Measurements from ENCODE around the gene ZNF253. TPM values are rescaled to one million over a fixed set of nuclear protein-coding genes. Genes with fewer than 3 reads are reported as not detected.
A peak's percentile ranks its signal among the peaks of the same experiment; 100 is the strongest.

ZNF253 gene
- total and polyA plus RNA-seq, 4 donors = 2.7 to 13.5 (median 4.8) TPM

GRCh38 chr19:19937403-19937802, 71.7 kb downstream of the ZNF253 start:
- Histone ChIP-seq H3K27me3 (ENCODE audit: control insufficient read depth in 3 of 3, insufficient read depth in 3 of 3, low read length in 2 of 3) (no peaks in the 10 kb centered on the region), H3K9me3 (ENCODE audit: control insufficient read depth in 4 of 4, insufficient read depth in 3 of 4, low read length in 3 of 4) (peaks cover 5 to 25% (median 19%) of the 10 kb centered on the region in 4 donors), H3K27ac (ENCODE audit: low read depth in 1 of 2, low read length in 1 of 2) (no peak overlapping the region), H3K4me3 (no peak overlapping the region), H3K36me3 (ENCODE audit: control insufficient read depth in 4 of 4, insufficient read depth in 4 of 4, low read length in 4 of 4) (peaks cover 0 to 29% (median 11%) of the 10 kb centered on the region in 4 donors), H3K4me1 (ENCODE audit: control insufficient read depth in 5 of 5, insufficient read depth in 5 of 5, low read length in 5 of 5) (peaks cover 0 to 11% (median 0%) of the 10 kb centered on the region in 5 donors), H3K9ac (ENCODE audit: insufficient read depth in 1 of 2, low read length in 2 of 2) (no peak overlapping the region)
- WGBS, 2 donors = 93 to 95% methylated on average over 2 of the region's 2 CpGs
- TF ChIP-seq, protein P1, sequence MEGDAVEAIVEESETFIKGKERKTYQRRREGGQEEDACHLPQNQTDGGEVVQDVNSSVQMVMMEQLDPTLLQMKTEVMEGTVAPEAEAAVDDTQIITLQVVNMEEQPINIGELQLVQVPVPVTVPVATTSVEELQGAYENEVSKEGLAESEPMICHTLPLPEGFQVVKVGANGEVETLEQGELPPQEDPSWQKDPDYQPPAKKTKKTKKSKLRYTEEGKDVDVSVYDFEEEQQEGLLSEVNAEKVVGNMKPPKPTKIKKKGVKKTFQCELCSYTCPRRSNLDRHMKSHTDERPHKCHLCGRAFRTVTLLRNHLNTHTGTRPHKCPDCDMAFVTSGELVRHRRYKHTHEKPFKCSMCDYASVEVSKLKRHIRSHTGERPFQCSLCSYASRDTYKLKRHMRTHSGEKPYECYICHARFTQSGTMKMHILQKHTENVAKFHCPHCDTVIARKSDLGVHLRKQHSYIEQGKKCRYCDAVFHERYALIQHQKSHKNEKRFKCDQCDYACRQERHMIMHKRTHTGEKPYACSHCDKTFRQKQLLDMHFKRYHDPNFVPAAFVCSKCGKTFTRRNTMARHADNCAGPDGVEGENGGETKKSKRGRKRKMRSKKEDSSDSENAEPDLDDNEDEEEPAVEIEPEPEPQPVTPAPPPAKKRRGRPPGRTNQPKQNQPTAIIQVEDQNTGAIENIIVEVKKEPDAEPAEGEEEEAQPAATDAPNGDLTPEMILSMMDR (IDR thresholded peaks at IDR 0.05; ENCODE audit: control extremely low read depth, extremely low read depth) = no peak
- ATAC-seq (ENCODE audit: insufficient read depth, low FRiP score) (no peak), DNase-seq (no peak)

- no peak overlapping the region for H3K9ac ChIP-seq (ENCODE audit: insufficient read depth in 1 of 2, low read length in 2 of 2)
- no peak overlapping the region for H3K27ac ChIP-seq (ENCODE audit: low read depth in 1 of 2, low read length in 1 of 2)
- peaks cover 0 to 19% (median 7%) of the 10 kb centered on the region in 4 donors for H3K36me3 ChIP-seq (ENCODE audit: control insufficient read depth in 4 of 4, insufficient read depth in 4 of 4, low read length in 4 of 4)
- 24 to 33% methylated on average over 2 of the region's 2 CpGs for WGBS, 2 donors
- TF ChIP-seq, protein P1 (IDR thresholded peaks at IDR 0.05; ENCODE audit: control extremely low read depth, extremely low read depth) = no peak
- peaks cover 0 to 11% (median 0%) of the 10 kb centered on the region in 5 donors for H3K4me1 ChIP-seq (ENCODE audit: control insufficient read depth in 5 of 5, insufficient read depth in 5 of 5, low read length in 5 of 5)
- no peak for ATAC-seq (ENCODE audit: insufficient read depth, low FRiP score)
- DNase-seq = peak in 2 of 3 donors; percentile 91
- peaks cover 5 to 20% (median 18%) of the 10 kb centered on the region in 4 donors for H3K9me3 ChIP-seq (ENCODE audit: control insufficient read depth in 4 of 4, insufficient read depth in 3 of 4, low read length in 3 of 4)
- no peaks in the 10 kb centered on the region for H3K27me3 ChIP-seq (ENCODE audit: control insufficient read depth in 3 of 3, insufficient read depth in 3 of 3, low read length in 2 of 3)
- H3K4me3 ChIP-seq = no peak overlapping the region
Observed at GRCh38 chr19:19938449-19938848, 72.8 kb downstream of the ZNF253 start.

- no peak overlapping the region for H3K9ac ChIP-seq (ENCODE audit: insufficient read depth in 1 of 2, low read length in 2 of 2)
- H3K4me3 ChIP-seq = no peak overlapping the region
- H3K36me3 ChIP-seq (ENCODE audit: control insufficient read depth in 4 of 4, insufficient read depth in 4 of 4, low read length in 4 of 4) = no peaks in the 10 kb centered on the region
- no peak for DNase-seq
- H3K9me3 ChIP-seq (ENCODE audit: control insufficient read depth in 4 of 4, insufficient read depth in 3 of 4, low read length in 3 of 4) = peaks cover 0 to 25% (median 0%) of the 10 kb centered on the region in 4 donors
- no peaks in the 10 kb centered on the region for H3K27me3 ChIP-seq (ENCODE audit: control insufficient read depth in 3 of 3, insufficient read depth in 3 of 3, low read length in 2 of 3)
- 84 to 85% methylated on average over 8 of the region's 8 CpGs for WGBS, 2 donors
- no peak overlapping the region for H3K27ac ChIP-seq (ENCODE audit: low read depth in 1 of 2, low read length in 1 of 2)
- no peak for ATAC-seq (ENCODE audit: insufficient read depth, low FRiP score)
- H3K4me1 ChIP-seq (ENCODE audit: control insufficient read depth in 5 of 5, insufficient read depth in 5 of 5, low read length in 5 of 5) = peaks cover 0 to 4% (median 0%) of the 10 kb centered on the region in 5 donors
- TF ChIP-seq, protein P1 (IDR thresholded peaks at IDR 0.05; ENCODE audit: control extremely low read depth, extremely low read depth) = no peak
Observed at GRCh38 chr19:19943848-19944582, 78.3 kb downstream of the ZNF253 start.

Other genes starting within 250 kb of the ZNF253 start
- 1 to 10 TPM; 7.0 to 8.3 TPM for gene PBX4, start 247.2 kb upstream of the ZNF253 start, total RNA-seq
- 1 to 10 TPM; 2.2 to 6.7 TPM for gene PBX4, start 247.2 kb upstream of the ZNF253 start, polyA plus RNA-seq
- 10 to 100 TPM in 1 of 2 donors, 1 to 10 TPM in 1; 5.1 to 22.7 TPM for gene LPAR2, start 237.7 kb upstream of the ZNF253 start, total RNA-seq
- gene LPAR2, start 237.7 kb upstream of the ZNF253 start, polyA plus RNA-seq = 10 to 100 TPM; 16.2 to 42.4 TPM
- gene GMIP, start 222.2 kb upstream of the ZNF253 start, total RNA-seq = 10 to 100 TPM; 13.1 to 50.1 TPM
- 10 to 100 TPM; 13.2 to 54.1 TPM for gene GMIP, start 222.2 kb upstream of the ZNF253 start, polyA plus RNA-seq
- gene ATP13A1, start 202.2 kb upstream of the ZNF253 start, total RNA-seq = 10 to 100 TPM; 35.7 to 70.4 TPM
- 10 to 100 TPM; 40.7 to 42.5 TPM for gene ATP13A1, start 202.2 kb upstream of the ZNF253 start, polyA plus RNA-seq
- gene ZNF101, start 197.0 kb upstream of the ZNF253 start, total RNA-seq = 10 to 100 TPM in 1 of 2 donors, 1 to 10 TPM in 1; 9.3 to 12.4 TPM
- gene ZNF101, start 197.0 kb upstream of the ZNF253 start, polyA plus RNA-seq = 10 to 100 TPM in 1 of 2 donors, 1 to 10 TPM in 1; 7.4 to 11.5 TPM
- 10 to 100 TPM in 1 of 2 donors, 1 to 10 TPM in 1; 4.3 to 18.1 TPM for gene ZNF14, start 132.8 kb upstream of the ZNF253 start, total RNA-seq
- gene ZNF14, start 132.8 kb upstream of the ZNF253 start, polyA plus RNA-seq = 1 to 10 TPM; 2.6 to 3.5 TPM
- gene ZNF506, start 44.1 kb upstream of the ZNF253 start, total RNA-seq = 10 to 100 TPM; 18.8 to 59.4 TPM
- 1 to 10 TPM; 4.6 to 5.5 TPM for gene ZNF506, start 44.1 kb upstream of the ZNF253 start, polyA plus RNA-seq
- 10 to 100 TPM in 1 of 2 donors, 1 to 10 TPM in 1; 3.9 to 12.9 TPM for gene ZNF93, start 35.1 kb downstream of the ZNF253 start, total RNA-seq
- 1 to 10 TPM; 1.6 to 2.9 TPM for gene ZNF93, start 35.1 kb downstream of the ZNF253 start, polyA plus RNA-seq
- gene ZNF682, start 173.6 kb downstream of the ZNF253 start, total RNA-seq = 10 to 100 TPM in 1 of 2 donors, 1 to 10 TPM in 1; 9.6 to 17.7 TPM
- gene ZNF682, start 173.6 kb downstream of the ZNF253 start, polyA plus RNA-seq = 10 to 100 TPM in 1 of 2 donors, 1 to 10 TPM in 1; 2.0 to 16.1 TPM
- 10 to 100 TPM in 1 of 2 donors, 1 to 10 TPM in 1; 4.9 to 25.1 TPM for gene ZNF90, start 212.1 kb downstream of the ZNF253 start, total RNA-seq
- gene ZNF90, start 212.1 kb downstream of the ZNF253 start, polyA plus RNA-seq = 1 to 10 TPM in 1 of 2 donors, under 1 TPM in 1; 0.76 to 3.3 TPM